ENCODE results near the gene USP36. TPM values are rescaled to one million over a fixed set of nuclear protein-coding genes. Genes with fewer than 3 reads are reported as not detected.

Gene USP36
- polyA plus RNA-seq, 1 donor (not counting 4 experiments of a cell fraction or from before 2014, with no cell fraction given), result 25.2 TPM

GRCh38 chr17:78818152-78818846 is 22.3 kb downstream of the USP36 start:
- Histone ChIP-seq H2AFZ (ENCODE audit: control insufficient read depth, low read length) (no peak overlapping the region), H3K27ac (ENCODE audit: control insufficient read depth, insufficient read depth, low read length) (no peak overlapping the region), H3K4me2 (ENCODE audit: control insufficient read depth, extremely low read depth, insufficient read depth, low read depth, low read length) (no peak overlapping the region), H3K4me3 (ENCODE audit: control insufficient read depth in 2 of 3, extremely low read depth in 1 of 3, insufficient read depth in 2 of 3, low read depth in 1 of 3, low read length in 3 of 3) (no peak overlapping the region), H3K4me1 (ENCODE audit: control insufficient read depth, extremely low read depth, insufficient read depth, low read length) (no peaks in the 10 kb centered on the region), H3K9ac (ENCODE audit: control insufficient read depth, extremely low read depth, insufficient read depth, low read length) (no peak overlapping the region), H3K36me3 (ENCODE audit: control insufficient read depth in 2 of 2, extremely low read depth in 1 of 2, insufficient read depth in 2 of 2, low read length in 2 of 2) (peaks cover 52 to 77% of the 10 kb centered on the region in 2 experiments), H3K9me3 (ENCODE audit: control insufficient read depth, low read depth, low read length) (no peaks in the 10 kb centered on the region), H3K79me2 (ENCODE audit: control insufficient read depth, insufficient read depth, low read length) (peaks cover 3% of the 10 kb centered on the region), H3K9me1 (ENCODE audit: control insufficient read depth, extremely low read depth, insufficient read depth, low read length) (peaks cover 2% of the 10 kb centered on the region), H4K20me1 (ENCODE audit: control insufficient read depth, extremely low read depth, insufficient read depth, low read length) (no peaks in the 10 kb centered on the region), H3K27me3 (ENCODE audit: control insufficient read depth, extremely low read depth, insufficient read depth, low read length) (no peaks in the 10 kb centered on the region)
- TF ChIP-seq EZH2 (IDR thresholded peaks at IDR 0.05; ENCODE audit: low read length), result no peak
- TF ChIP-seq CTCF (optimal IDR thresholded peaks at IDR 0.05 in 1 of 3, IDR thresholded peaks at IDR 0.05 in 1 of 3, conservative IDR thresholded peaks at IDR 0.05 in 1 of 3; ENCODE audit: extremely low read depth in 1 of 3, insufficient read depth in 2 of 3, low read length in 3 of 3), result no peak
- dilution Hi-C loops (cut with MboI; ENCODE audit: extremely low pct_ligation_motif_present, low sequenced_read_pairs), result no loop called here
- DNase-seq (ENCODE audit: low read depth, low spot score) (no peak), FAIRE-seq (no peak)

GRCh38 chr17:78817123-78817522 is 23.5 kb downstream of the USP36 start:
- Histone ChIP-seq H3K4me3 (ENCODE audit: control insufficient read depth in 2 of 3, extremely low read depth in 1 of 3, insufficient read depth in 2 of 3, low read depth in 1 of 3, low read length in 3 of 3) (no peak overlapping the region), H4K20me1 (ENCODE audit: control insufficient read depth, extremely low read depth, insufficient read depth, low read length) (no peaks in the 10 kb centered on the region), H3K9me1 (ENCODE audit: control insufficient read depth, extremely low read depth, insufficient read depth, low read length) (peaks cover 2% of the 10 kb centered on the region), H3K27me3 (ENCODE audit: control insufficient read depth, extremely low read depth, insufficient read depth, low read length) (no peaks in the 10 kb centered on the region), H3K27ac (ENCODE audit: control insufficient read depth, insufficient read depth, low read length) (no peak overlapping the region), H2AFZ (ENCODE audit: control insufficient read depth, low read length) (no peak overlapping the region), H3K79me2 (ENCODE audit: control insufficient read depth, insufficient read depth, low read length) (peaks cover 3% of the 10 kb centered on the region), H3K36me3 (ENCODE audit: control insufficient read depth in 2 of 2, extremely low read depth in 1 of 2, insufficient read depth in 2 of 2, low read length in 2 of 2) (peaks cover 54 to 79% of the 10 kb centered on the region in 2 experiments), H3K9me3 (ENCODE audit: control insufficient read depth, low read depth, low read length) (no peaks in the 10 kb centered on the region), H3K9ac (ENCODE audit: control insufficient read depth, extremely low read depth, insufficient read depth, low read length) (no peak overlapping the region), H3K4me1 (ENCODE audit: control insufficient read depth, extremely low read depth, insufficient read depth, low read length) (no peaks in the 10 kb centered on the region), H3K4me2 (ENCODE audit: control insufficient read depth, extremely low read depth, insufficient read depth, low read depth, low read length) (no peak overlapping the region)
- dilution Hi-C loops (cut with MboI; ENCODE audit: extremely low pct_ligation_motif_present, low sequenced_read_pairs), result no loop called here
- DNase-seq (ENCODE audit: low read depth, low spot score), result no peak
- FAIRE-seq, result no peak
- no peak for TF ChIP-seq EZH2 (IDR thresholded peaks at IDR 0.05; ENCODE audit: low read length)
- TF ChIP-seq CTCF (optimal IDR thresholded peaks at IDR 0.05 in 1 of 3, IDR thresholded peaks at IDR 0.05 in 1 of 3, conservative IDR thresholded peaks at IDR 0.05 in 1 of 3; ENCODE audit: extremely low read depth in 1 of 3, insufficient read depth in 2 of 3, low read length in 3 of 3), result no peak
